RWPE2 (cell line): ENCODE data around the gene RUFY1.

Experiments used
- ATAC-seq: fragments of 200-7000 bp; cut with Tn5 transposase; 3 replicates; pipeline ENCODE4 v1.9.1; 2021; ENCODE audit warnings: low read depth
- DNase-seq: peaks from one replicate; pipeline ENCODE4 v3.0.0-alpha.2; 2020; ENCODE audit warnings: low spot score
- H3K27ac ChIP-seq: fragments of 450-650 bp; 2 replicates; pipeline ENCODE4 v1.5.1; 2017; ENCODE audit warnings: mild to moderate bottlenecking; ENCODE audit not compliant: poor library complexity, severe bottlenecking
- H3K27me3 ChIP-seq: fragments of 250-450 bp; sonication (Bioruptor Pico); 2 replicates; pipeline ENCODE4 v1.5.1; 2021; ENCODE audit warnings: mild to moderate bottlenecking, moderate library complexity; ENCODE audit not compliant: insufficient read depth, poor library complexity, severe bottlenecking
- H3K36me3 ChIP-seq: fragments of 250-450 bp; sonication (Bioruptor Pico); 2 replicates; pipeline ENCODE4 v1.5.1; 2020; ENCODE audit warnings: low read depth, mild to moderate bottlenecking, moderate library complexity
- H3K4me1 ChIP-seq: fragments of 250-450 bp; sonication (Bioruptor Pico); 2 replicates; pipeline ENCODE4 v1.5.1; 2021; ENCODE audit warnings: mild to moderate bottlenecking, moderate library complexity; ENCODE audit not compliant: insufficient read depth, poor library complexity, severe bottlenecking
- H3K4me3 ChIP-seq: fragments of 250-450 bp; sonication (Bioruptor Pico); 2 replicates; pipeline ENCODE4 v1.5.1; 2021; ENCODE audit warnings: mild to moderate bottlenecking, moderate library complexity; ENCODE audit not compliant: severe bottlenecking
- H3K9me3 ChIP-seq: fragments of 250-450 bp; sonication (Bioruptor Pico); 2 replicates; pipeline ENCODE4 v1.5.1; 2021; ENCODE audit warnings: mild to moderate bottlenecking, moderate library complexity; ENCODE audit not compliant: severe bottlenecking
- TF ChIP-seq, protein P1 (sequence below): fragments of 450-650 bp; IDR thresholded peaks from one replicate; pipeline ENCODE4 v1.5.1; 2017; ENCODE audit warnings: mild to moderate bottlenecking, moderate library complexity; ENCODE audit not compliant: poor library complexity, severe bottlenecking

The RUFY1 gene

DNA sequence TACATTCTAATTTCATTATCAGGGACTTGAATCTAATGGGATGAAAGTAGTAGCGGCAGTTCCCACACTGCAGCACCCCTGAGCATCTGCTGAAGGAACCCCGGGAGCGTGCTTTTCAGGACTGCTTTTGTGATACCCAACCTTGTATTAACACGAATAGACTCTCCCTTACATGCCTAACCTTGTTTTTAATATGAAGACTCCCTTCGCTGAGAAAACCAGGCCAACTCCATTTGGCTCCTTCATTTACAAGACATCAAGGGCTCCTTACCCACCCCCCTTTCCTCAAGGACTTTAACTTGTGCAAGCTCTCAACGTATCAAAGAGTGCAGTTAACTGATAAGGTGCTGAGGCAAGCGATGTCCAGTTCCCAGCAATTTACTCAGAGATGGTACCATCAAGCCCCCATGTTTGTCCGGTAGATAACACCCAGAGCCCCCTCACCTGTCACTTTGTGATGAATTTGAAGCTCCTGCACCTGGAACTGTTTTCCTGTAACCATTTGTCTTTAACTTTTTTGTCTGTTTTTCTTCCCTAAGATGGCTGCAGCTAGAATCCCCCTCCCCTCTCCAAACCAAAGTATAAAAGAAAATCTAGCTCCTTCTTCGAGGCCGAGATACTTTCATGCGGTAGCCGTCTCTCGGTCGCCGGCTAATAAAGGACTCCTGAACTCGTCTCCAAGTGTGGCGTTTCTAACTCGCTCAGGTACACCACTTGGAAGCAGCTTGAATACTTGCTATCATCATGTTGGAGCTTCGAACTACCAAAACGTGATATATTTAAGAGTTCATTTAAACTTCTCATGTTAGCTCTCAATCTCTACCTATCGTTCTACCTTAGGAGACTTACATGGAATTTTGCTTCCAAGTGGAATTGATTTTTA is 62.5 kb downstream of the RUFY1 start:
- H3K4me3 ChIP-seq: no peak overlapping the region

DNA sequence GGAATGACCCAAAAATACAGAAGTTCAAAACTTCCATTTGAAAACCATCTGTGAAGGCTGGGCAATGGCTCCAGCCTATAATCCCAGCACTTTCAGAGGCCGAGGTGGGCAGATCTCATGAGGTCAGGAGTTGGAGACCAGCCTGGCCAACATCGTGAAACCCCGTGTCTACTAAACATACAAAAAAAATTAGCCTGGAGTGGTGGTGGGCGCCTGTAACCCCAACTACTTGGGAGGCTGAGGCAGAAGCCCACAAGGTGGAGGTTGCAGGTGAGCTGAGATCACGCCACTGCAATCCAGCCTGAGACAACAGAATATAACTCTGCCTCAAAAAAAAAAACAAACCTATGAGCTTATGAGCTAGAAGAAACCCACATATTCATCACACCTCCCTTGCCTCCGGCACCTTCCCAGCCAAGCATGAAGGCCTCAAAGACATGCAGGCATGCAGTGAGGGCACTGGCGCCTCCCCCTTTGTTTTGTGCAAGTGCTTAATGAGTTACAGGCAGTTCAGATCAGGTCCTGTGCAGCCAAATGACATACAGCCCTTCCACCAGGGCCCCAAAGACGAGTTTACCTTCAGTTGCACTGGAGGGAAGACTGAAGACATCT is 63.2 kb downstream of the RUFY1 start:
- no peak for ATAC-seq
- H3K36me3 ChIP-seq: peaks cover 92% of the 10 kb centered on the region
- H3K4me1 ChIP-seq: no peaks in the 10 kb centered on the region
- H3K27me3 ChIP-seq: no peaks in the 10 kb centered on the region
- TF ChIP-seq, protein P1, sequence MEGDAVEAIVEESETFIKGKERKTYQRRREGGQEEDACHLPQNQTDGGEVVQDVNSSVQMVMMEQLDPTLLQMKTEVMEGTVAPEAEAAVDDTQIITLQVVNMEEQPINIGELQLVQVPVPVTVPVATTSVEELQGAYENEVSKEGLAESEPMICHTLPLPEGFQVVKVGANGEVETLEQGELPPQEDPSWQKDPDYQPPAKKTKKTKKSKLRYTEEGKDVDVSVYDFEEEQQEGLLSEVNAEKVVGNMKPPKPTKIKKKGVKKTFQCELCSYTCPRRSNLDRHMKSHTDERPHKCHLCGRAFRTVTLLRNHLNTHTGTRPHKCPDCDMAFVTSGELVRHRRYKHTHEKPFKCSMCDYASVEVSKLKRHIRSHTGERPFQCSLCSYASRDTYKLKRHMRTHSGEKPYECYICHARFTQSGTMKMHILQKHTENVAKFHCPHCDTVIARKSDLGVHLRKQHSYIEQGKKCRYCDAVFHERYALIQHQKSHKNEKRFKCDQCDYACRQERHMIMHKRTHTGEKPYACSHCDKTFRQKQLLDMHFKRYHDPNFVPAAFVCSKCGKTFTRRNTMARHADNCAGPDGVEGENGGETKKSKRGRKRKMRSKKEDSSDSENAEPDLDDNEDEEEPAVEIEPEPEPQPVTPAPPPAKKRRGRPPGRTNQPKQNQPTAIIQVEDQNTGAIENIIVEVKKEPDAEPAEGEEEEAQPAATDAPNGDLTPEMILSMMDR: no peak
- H3K4me3 ChIP-seq: no peak overlapping the region
- H3K27ac ChIP-seq: no peak overlapping the region
- no peak for DNase-seq
- H3K9me3 ChIP-seq: no peaks in the 10 kb centered on the region

More for the DNA sequence above, 62.5 kb downstream of the RUFY1 start:
- ATAC-seq: no peak
- peaks cover 85% of the 10 kb centered on the region for H3K36me3 ChIP-seq
- H3K4me1 ChIP-seq: no peaks in the 10 kb centered on the region
- no peak for DNase-seq
- H3K27me3 ChIP-seq: no peaks in the 10 kb centered on the region
- TF ChIP-seq, protein P1: no peak
- H3K9me3 ChIP-seq: no peaks in the 10 kb centered on the region
- no peak overlapping the region for H3K27ac ChIP-seq

DNA sequence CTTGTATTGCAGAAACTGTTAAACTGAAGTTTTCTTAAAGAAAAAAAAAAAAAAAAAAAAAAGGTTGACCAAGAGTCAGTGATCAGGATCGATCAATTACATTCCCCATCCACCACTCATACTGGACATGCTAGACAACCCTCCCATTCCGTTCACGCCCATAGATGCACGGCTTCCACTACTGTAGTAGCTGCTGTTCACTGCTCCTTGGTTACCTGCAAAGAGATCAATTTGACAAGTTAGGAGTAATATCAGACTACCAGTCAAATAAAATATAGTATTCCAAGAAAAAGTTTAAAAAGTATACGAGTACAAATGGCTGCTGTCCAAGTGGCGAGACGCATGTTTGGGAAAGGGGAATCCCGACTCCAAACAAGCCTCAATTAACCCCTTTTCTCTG is 64.4 kb downstream of the RUFY1 start:
- Histone ChIP-seq H3K4me3 (no peak overlapping the region), H3K9me3 (no peaks in the 10 kb centered on the region), H3K27me3 (no peaks in the 10 kb centered on the region), H3K36me3 (peaks cover 98% of the 10 kb centered on the region), H3K27ac (no peak overlapping the region), H3K4me1 (peaks cover 7% of the 10 kb centered on the region)
- no peak for DNase-seq
- TF ChIP-seq, protein P1: no peak
- ATAC-seq: no peak

DNA sequence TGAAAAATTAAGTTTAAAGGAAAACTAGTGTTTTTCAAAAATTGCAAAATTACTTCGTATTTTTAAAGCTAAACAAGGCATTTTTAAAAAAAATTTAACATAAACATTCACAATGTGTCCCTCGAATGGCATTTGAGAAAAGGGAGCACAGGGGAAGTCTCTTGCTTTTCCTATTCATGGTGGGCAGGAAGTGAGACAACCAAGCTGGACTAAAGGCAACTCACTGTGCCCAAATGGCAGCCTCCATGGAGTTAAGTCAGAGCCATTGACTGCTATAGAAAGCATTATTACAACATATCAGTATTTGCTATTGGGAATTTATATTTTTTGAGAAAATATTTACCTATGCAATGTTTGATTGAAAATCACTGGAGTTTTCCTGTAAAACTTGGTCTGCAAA is 64.8 kb downstream of the RUFY1 start:
- Histone ChIP-seq H3K27me3 (no peaks in the 10 kb centered on the region), H3K9me3 (no peaks in the 10 kb centered on the region), H3K4me1 (peaks cover 11% of the 10 kb centered on the region), H3K27ac (no peak overlapping the region), H3K4me3 (no peak overlapping the region), H3K36me3 (peaks cover 98% of the 10 kb centered on the region)
- no peak for ATAC-seq
- no peak for DNase-seq
- TF ChIP-seq, protein P1: no peak
